Motor neuron (in vitro differentiated cells): ENCODE results near the gene LTBP1. TPM values are rescaled to one million over a fixed set of nuclear protein-coding genes. Genes with fewer than 3 reads are reported as not detected.
A peak's percentile ranks its signal among the peaks of the same experiment; 100 is the strongest.

Experiments used
- ATAC-seq, 8 experiments: fragments of 200-7000 bp; cut with Tn5 transposase; replicated peaks in 6 of 8; 2 replicates each; pipeline ENCODE4 v1.8.0; 2021; ENCODE audit warnings: mild to moderate bottlenecking in 8 of 8, moderate library complexity in 8 of 8
- H3K27ac ChIP-seq, 2 donors: fragments of 250-450 bp; sonication (Bioruptor Pico); 2 replicates each; pipeline ENCODE4 v1.9.0; 2021; ENCODE audit warnings: antibody characterized with exemption in 2 of 2, mild to moderate bottlenecking in 2 of 2, moderate library complexity in 1 of 2
- H3K4me1 ChIP-seq, 2 donors: fragments of 250-450 bp; sonication (Bioruptor Pico); replicated peaks in 1 of 2; 2 replicates each; pipeline ENCODE4 v1.6.1; 2021; ENCODE audit warnings: antibody characterized with exemption in 2 of 2, mild to moderate bottlenecking in 2 of 2, moderate library complexity in 1 of 2
- H3K4me3 ChIP-seq, 5 donors: fragments of 250-450 bp; sonication (Bioruptor Pico); 2 replicates each; pipeline ENCODE4 v1.9.0; 2021; ENCODE audit warnings: antibody characterized with exemption in 5 of 5, mild to moderate bottlenecking in 5 of 5, moderate library complexity in 4 of 5
- WGBS, 10 experiments: fragments of 450-650 bp; shearing (Covaris generic); methylation state at CpG; one replicate each; pipeline ENCODE4 v1.0.0; 2022; 5-methylcytosine and 5-hydroxymethylcytosine counted together
- in situ Hi-C, 9 experiments: fragments of 400-800 bp; cut with MboI; loops; one replicate each; pipeline ENCODE4 v1.15.0; 2021; ENCODE audit warnings: low sequenced_read_pairs in 9 of 9, low pct_unique_long_range_greater_than_20kb in 2 of 9; ENCODE audit not compliant: unreplicated experiment in 9 of 9
- total RNA-seq, 8 experiments: library from RNA; unstranded; fragments of 300-600 nt; gene quantifications; 2 replicates each; pipeline versions ENCODE4 v1.2.3 to v1.2.4, GENCODE V29; 2022

LTBP1 gene
- total RNA-seq, 8 experiments from 2014 or later, result 2.8 to 692 (median 20.8) TPM

DNA sequence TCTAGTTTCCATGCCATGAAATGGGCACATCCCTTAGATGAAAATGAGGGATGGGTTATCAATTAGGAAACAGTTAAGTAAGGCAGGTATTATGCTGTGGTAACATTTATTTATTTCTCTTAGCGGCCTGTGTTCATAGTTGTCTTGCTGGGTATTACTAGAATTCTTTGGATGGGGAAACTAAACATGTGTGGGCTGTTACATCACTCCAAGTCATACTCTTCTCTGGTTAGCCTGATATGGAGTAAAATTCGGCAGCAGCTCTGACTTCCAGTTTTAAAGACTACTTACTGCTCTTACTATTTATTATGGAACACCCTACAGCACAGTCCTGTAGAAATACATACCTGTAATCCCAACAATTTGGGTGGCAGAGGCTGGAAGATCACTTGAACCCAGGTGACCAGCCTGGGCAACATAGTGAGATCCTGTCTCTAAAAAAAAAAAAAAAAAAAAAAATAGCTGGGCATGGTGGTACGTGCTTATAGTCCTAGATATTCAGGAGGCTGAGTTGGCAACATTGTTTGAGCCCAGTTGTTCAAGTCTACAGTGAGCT lies 496.6 kb downstream of the LTBP1 start:
- 0 to 100% (median 79%) methylated on average over 1 to 2 of the region's 3 CpGs; no CpG with 5 or more reads in 1 of the 10 experiments for WGBS, 10 experiments
- in situ Hi-C loops, result no loop called here
- Histone ChIP-seq H3K27ac (no peak overlapping the region), H3K4me1 (peaks cover 0 to 4% of the 10 kb centered on the region in 2 donors), H3K4me3 (no peak overlapping the region)
- ATAC-seq, result peak in 1 of 8 experiments; percentile 17

DNA sequence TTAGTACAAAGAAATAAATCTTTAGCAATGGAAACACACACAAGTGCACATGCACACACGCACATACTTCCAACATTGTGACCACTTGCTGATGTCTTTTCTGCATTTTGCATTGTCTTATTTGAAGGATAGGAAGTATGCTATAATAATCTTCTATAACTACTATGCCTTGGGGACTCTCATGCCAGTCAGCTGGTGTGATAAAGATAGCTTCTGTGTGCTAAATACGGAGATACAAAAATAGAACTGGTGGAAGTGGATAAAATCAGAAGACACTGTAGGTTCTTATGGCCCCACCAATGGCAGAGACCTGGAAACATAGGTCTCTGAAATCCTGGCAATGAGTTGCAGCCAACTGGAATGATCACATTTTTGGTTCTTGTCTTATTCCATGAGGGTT lies 498.2 kb downstream of the LTBP1 start:
- H3K27ac ChIP-seq, result no peak overlapping the region
- no peak overlapping the region for H3K4me3 ChIP-seq
- no peak for ATAC-seq
- H3K4me1 ChIP-seq, result peaks cover 0 to 4% of the 10 kb centered on the region in 2 donors
- 37 to 100% (median 87%) methylated on average over 1 to 2 of the region's 2 CpGs; no CpG with 5 or more reads in 2 of the 10 experiments for WGBS, 10 experiments
- in situ Hi-C loops, result no loop called here

- no peak overlapping the region for H3K4me3 ChIP-seq
- H3K27ac ChIP-seq, result no peak overlapping the region
- in situ Hi-C loops, result no loop called here
- ATAC-seq, result peak in 1 of 8 experiments; percentile 78
- H3K4me1 ChIP-seq, result no peaks in the 10 kb centered on the region
- 0 to 71% (median 60%) methylated on average over 1 to 2 of the region's 2 CpGs; no CpG with 5 or more reads in 1 of the 10 experiments for WGBS, 10 experiments
These were observed 501.6 kb downstream of the LTBP1 start for GRCh38 chr2:33448220-33448899.
